ENCODE results near the gene ADM.

The ADM gene

DNA sequence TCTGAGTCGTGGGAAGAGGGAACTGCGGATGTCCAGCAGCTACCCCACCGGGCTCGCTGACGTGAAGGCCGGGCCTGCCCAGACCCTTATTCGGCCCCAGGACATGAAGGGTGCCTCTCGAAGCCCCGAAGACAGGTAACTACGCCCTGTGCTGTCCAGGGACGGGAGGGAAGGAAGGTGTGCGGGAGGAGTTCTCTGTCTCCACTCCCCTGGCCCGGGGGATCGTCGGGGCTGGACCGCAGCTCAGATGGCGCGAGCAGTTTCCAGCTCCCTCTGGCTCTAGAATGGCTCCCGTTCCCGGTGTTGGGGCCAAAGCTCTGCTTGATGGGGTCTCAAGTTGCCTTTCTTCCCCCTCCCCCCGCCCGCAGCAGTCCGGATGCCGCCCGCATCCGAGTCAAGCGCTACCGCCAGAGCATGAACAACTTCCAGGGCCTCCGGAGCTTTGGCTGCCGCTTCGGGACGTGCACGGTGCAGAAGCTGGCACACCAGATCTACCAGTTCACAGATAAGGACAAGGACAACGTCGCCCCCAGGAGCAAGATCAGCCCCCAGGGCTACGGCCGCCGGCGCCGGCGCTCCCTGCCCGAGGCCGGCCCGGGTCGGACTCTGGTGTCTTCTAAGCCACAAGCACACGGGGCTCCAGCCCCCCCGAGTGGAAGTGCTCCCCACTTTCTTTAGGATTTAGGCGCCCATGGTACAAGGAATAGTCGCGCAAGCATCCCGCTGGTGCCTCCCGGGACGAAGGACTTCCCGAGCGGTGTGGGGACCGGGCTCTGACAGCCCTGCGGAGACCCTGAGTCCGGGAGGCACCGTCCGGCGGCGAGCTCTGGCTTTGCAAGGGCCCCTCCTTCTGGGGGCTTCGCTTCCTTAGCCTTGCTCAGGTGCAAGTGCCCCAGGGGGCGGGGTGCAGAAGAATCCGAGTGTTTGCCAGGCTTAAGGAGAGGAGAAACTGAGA is 1.4 kb downstream of the ADM start:
- Histone ChIP-seq H3K4me3 (ENCODE audit: low read length) (peak overlapping the region; percentile 93), H3K27ac (ENCODE audit: low read length) (no peak overlapping the region), H3K36me3 (ENCODE audit: insufficient read depth, low read depth, low read length) (peaks cover 18% of the 10 kb centered on the region; the same call in 1 of the 2 replicates), H3K27me3 (ENCODE audit: insufficient read depth, low read length) (peaks cover 79% of the 10 kb centered on the region), H3K9ac (ENCODE audit: low read depth, low read length) (peak overlapping the region; percentile 86), H3K4me1 (ENCODE audit: insufficient read depth, low read length) (peaks cover 18% of the 10 kb centered on the region), H3K9me3 (ENCODE audit: insufficient read depth, low read depth, low read length) (no peaks in the 10 kb centered on the region)

DNA sequence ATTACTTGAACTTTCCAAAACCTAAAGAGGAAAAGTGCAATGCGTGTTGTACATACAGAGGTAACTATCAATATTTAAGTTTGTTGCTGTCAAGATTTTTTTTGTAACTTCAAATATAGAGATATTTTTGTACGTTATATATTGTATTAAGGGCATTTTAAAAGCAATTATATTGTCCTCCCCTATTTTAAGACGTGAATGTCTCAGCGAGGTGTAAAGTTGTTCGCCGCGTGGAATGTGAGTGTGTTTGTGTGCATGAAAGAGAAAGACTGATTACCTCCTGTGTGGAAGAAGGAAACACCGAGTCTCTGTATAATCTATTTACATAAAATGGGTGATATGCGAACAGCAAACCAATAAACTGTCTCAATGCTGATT is 2.1 kb downstream of the ADM start:
- H3K27me3 ChIP-seq (ENCODE audit: insufficient read depth, low read length), result peaks cover 71% of the 10 kb centered on the region
- peaks cover 18% of the 10 kb centered on the region; the same call in 1 of the 2 replicates for H3K36me3 ChIP-seq (ENCODE audit: insufficient read depth, low read depth, low read length)
- peak overlapping the region; percentile 86; the same call in 1 of the 2 replicates for H3K9ac ChIP-seq (ENCODE audit: low read depth, low read length)
- peaks cover 14% of the 10 kb centered on the region for H3K4me1 ChIP-seq (ENCODE audit: insufficient read depth, low read length)
- no peaks in the 10 kb centered on the region for H3K9me3 ChIP-seq (ENCODE audit: insufficient read depth, low read depth, low read length)
- H3K4me3 ChIP-seq (ENCODE audit: low read length), result peak overlapping the region; percentile 93
- no peak overlapping the region for H3K27ac ChIP-seq (ENCODE audit: low read length)

GRCh38 chr11:10307400-10308200 is 2.7 kb downstream of the ADM start:
- no peaks in the 10 kb centered on the region for H3K9me3 ChIP-seq (ENCODE audit: insufficient read depth, low read depth, low read length)
- H3K9ac ChIP-seq (ENCODE audit: low read depth, low read length), result peak overlapping the region; percentile 86; the same call in 1 of the 2 replicates
- H3K36me3 ChIP-seq (ENCODE audit: insufficient read depth, low read depth, low read length), result peaks cover 18% of the 10 kb centered on the region; the same call in 1 of the 2 replicates
- H3K27ac ChIP-seq (ENCODE audit: low read length), result no peak overlapping the region
- H3K4me3 ChIP-seq (ENCODE audit: low read length), result peak overlapping the region; percentile 93
- peaks cover 14% of the 10 kb centered on the region for H3K4me1 ChIP-seq (ENCODE audit: insufficient read depth, low read length)
- peaks cover 65% of the 10 kb centered on the region for H3K27me3 ChIP-seq (ENCODE audit: insufficient read depth, low read length)

DNA sequence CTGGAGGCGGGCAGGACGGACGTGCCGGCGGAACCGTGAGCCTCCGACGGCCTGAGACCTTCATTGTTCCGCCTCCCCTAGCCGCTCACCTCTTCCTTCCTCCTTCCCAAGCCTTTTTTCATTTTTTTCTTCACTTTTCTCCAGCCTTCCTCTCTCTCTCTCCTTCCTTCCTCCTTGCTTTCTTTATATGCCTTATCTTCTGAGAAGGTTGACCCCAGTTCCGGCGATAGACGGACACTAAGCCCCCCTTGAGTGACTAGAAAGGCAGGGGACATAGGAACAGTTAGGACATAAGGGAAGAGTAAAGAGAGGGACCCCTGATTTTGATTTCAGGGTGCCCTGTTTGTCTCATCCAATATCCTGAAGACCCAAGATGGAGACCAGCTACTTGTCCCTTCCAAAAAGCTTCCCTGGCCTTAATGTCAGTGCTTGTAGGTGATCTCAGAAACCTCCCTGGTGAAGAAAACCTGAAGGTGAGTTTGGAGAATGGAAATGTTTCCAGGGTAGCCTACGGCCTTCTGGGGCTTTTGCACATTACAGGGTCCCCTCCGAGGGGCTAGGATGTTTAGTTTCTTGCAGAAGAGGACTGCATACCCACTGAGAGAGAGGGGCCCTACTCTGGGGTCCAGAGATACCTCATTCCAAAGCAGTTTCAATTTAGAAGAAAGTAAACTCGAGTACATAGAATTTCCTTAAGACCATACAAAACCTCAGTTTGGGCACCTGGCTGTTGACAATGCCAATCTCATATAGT is 3.5 kb downstream of the ADM start:
- H3K9ac ChIP-seq (ENCODE audit: low read depth, low read length), result peak overlapping the region; percentile 86
- H3K9me3 ChIP-seq (ENCODE audit: insufficient read depth, low read depth, low read length), result no peaks in the 10 kb centered on the region
- no peak overlapping the region for H3K27ac ChIP-seq (ENCODE audit: low read length)
- peak overlapping the region; percentile 93; the same call in 1 of the 2 replicates for H3K4me3 ChIP-seq (ENCODE audit: low read length)
- peaks cover 18% of the 10 kb centered on the region; the same call in 1 of the 2 replicates for H3K36me3 ChIP-seq (ENCODE audit: insufficient read depth, low read depth, low read length)
- peaks cover 57% of the 10 kb centered on the region for H3K27me3 ChIP-seq (ENCODE audit: insufficient read depth, low read length)
- peaks cover 14% of the 10 kb centered on the region for H3K4me1 ChIP-seq (ENCODE audit: insufficient read depth, low read length)

DNA sequence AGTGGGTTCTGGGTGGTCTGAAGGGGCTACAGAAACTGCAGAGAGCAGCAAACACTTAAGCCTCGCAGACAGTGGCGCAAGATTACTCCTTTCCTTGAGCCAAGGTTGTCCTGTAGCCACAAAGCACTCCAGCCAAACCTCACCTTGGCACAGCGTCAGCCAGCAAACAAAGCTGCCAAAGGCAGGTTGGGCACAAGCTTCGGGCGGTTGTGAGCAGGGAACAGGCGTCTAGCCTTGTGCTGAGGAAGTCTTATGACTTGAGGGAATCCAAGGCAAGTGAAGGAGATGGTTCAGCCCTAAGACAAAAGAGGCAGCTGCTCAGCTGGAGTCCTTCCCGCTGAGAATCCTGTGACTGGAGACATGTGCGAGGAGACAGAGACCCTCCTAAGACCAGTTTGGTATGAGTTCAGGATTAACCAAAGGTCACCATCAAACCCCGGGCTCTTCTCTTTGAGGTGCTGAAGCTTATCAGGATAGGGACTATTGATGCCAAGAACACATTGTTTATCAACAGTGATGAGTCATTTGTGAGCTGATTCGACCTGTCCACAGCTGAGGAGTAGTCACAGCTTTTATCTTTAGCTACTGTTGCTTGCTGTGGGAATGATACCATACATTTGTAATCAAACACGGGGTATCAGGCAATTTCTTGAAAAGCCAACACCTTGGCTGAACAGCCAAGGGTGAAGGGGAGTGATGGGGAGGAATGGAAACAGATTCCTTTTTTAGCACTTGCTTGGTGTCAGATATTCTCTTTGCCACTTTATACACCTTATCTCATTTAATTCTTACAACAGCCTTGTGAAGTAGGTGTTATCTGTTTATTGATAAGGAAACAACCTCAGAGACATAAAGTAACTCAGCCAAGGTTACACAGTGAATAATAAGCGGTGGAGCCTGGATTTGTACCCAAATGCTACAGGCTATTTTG is 4.6 kb downstream of the ADM start:
- H3K27me3 ChIP-seq (ENCODE audit: insufficient read depth, low read length), result peaks cover 47% of the 10 kb centered on the region
- no peak overlapping the region for H3K4me3 ChIP-seq (ENCODE audit: low read length)
- peaks cover 17% of the 10 kb centered on the region for H3K4me1 ChIP-seq (ENCODE audit: insufficient read depth, low read length)
- H3K9ac ChIP-seq (ENCODE audit: low read depth, low read length), result peak overlapping the region; percentile 86; the same call in 1 of the 2 replicates
- H3K36me3 ChIP-seq (ENCODE audit: insufficient read depth, low read depth, low read length), result peaks cover 18% of the 10 kb centered on the region; the same call in 1 of the 2 replicates
- H3K27ac ChIP-seq (ENCODE audit: low read length), result no peak overlapping the region
- H3K9me3 ChIP-seq (ENCODE audit: insufficient read depth, low read depth, low read length), result no peaks in the 10 kb centered on the region

- peaks cover 19% of the 10 kb centered on the region for H3K4me1 ChIP-seq (ENCODE audit: insufficient read depth, low read length)
- no peaks in the 10 kb centered on the region for H3K9me3 ChIP-seq (ENCODE audit: insufficient read depth, low read depth, low read length)
- peak overlapping the region; percentile 23; the same call in 1 of the 2 replicates for H3K9ac ChIP-seq (ENCODE audit: low read depth, low read length)
- H3K4me3 ChIP-seq (ENCODE audit: low read length), result no peak overlapping the region
- peaks cover 18% of the 10 kb centered on the region; the same call in 1 of the 2 replicates for H3K36me3 ChIP-seq (ENCODE audit: insufficient read depth, low read depth, low read length)
- H3K27me3 ChIP-seq (ENCODE audit: insufficient read depth, low read length), result peaks cover 41% of the 10 kb centered on the region
- H3K27ac ChIP-seq (ENCODE audit: low read length), result no peak overlapping the region
Measured at GRCh38 chr11:10310301-10310841, 5.5 kb downstream of the ADM start.

DNA sequence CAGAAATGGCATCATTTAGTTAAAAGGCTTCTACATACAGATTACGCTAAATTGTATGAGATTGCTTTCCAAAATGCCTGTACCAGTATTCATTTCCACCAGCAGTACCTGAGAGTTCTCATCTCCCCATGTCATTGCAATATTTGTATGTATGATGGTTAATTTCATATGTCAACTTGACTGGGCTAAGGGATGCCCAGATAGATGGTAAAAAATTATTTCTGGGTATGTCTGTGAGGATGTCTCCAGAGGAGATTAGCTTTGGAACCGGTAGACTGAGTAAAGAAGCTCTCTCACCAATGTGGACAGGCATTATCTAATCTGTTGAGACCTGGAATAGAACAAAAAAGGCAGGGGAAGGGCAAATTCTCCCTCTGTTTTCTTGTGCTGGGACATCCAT is 6.9 kb downstream of the ADM start:
- Histone ChIP-seq H3K9me3 (ENCODE audit: insufficient read depth, low read depth, low read length) (no peaks in the 10 kb centered on the region), H3K27ac (ENCODE audit: low read length) (no peak overlapping the region), H3K4me1 (ENCODE audit: insufficient read depth, low read length) (peaks cover 19% of the 10 kb centered on the region)

GRCh38 chr11:10314199-10315072 is 9.6 kb downstream of the ADM start:
- Histone ChIP-seq H3K9ac (ENCODE audit: low read depth, low read length) (no peak overlapping the region), H3K4me3 (ENCODE audit: low read length) (no peak overlapping the region), H3K4me1 (ENCODE audit: insufficient read depth, low read length) (peaks cover 25% of the 10 kb centered on the region), H3K27ac (ENCODE audit: low read length) (no peak overlapping the region), H3K27me3 (ENCODE audit: insufficient read depth, low read length) (0 out of 2 replicates have a peak, but pooled peaks cover 4% of the 10 kb centered on the region), H3K9me3 (ENCODE audit: insufficient read depth, low read depth, low read length) (no peaks in the 10 kb centered on the region), H3K36me3 (ENCODE audit: insufficient read depth, low read depth, low read length) (no peaks in the 10 kb centered on the region)

More for the DNA sequence above, 6.9 kb downstream of the ADM start:
- no peak overlapping the region for H3K9ac ChIP-seq (ENCODE audit: low read depth, low read length)
- peaks cover 26% of the 10 kb centered on the region for H3K27me3 ChIP-seq (ENCODE audit: insufficient read depth, low read length)
- H3K4me3 ChIP-seq (ENCODE audit: low read length), result no peak overlapping the region
- H3K36me3 ChIP-seq (ENCODE audit: insufficient read depth, low read depth, low read length), result peaks cover 5% of the 10 kb centered on the region; the same call in 1 of the 2 replicates

DNA sequence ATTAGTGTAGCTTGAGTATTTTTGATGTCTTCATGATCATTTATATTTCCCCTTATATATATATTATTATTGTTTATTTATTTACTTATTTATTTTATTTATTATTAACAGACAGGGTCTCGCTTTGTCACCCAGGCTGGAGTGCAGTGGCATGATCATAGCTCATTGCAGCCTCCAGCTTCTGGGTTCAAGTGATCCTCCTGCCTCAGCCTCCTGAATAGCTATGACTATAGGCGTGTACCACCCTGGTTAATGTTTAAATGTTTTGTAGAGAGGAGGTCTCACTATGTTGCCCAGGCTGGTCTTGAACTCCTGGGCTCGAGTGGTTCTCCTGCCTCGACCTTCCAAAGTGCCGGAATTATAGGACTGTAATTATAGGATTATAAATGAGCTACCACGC is 10.2 kb downstream of the ADM start:
- no peaks in the 10 kb centered on the region for H3K9me3 ChIP-seq (ENCODE audit: insufficient read depth, low read depth, low read length)
- peaks cover 23% of the 10 kb centered on the region for H3K4me1 ChIP-seq (ENCODE audit: insufficient read depth, low read length)
- no peaks in the 10 kb centered on the region for H3K36me3 ChIP-seq (ENCODE audit: insufficient read depth, low read depth, low read length)
- H3K4me3 ChIP-seq (ENCODE audit: low read length), result no peak overlapping the region
- 0 out of 2 replicates have a peak, but pooled peaks cover 1% of the 10 kb centered on the region for H3K27me3 ChIP-seq (ENCODE audit: insufficient read depth, low read length)
- no peak overlapping the region for H3K9ac ChIP-seq (ENCODE audit: low read depth, low read length)
- H3K27ac ChIP-seq (ENCODE audit: low read length), result no peak overlapping the region
